ENCODE data around the gene B4GALT3. TPM values are rescaled to one million over a fixed set of nuclear protein-coding genes. Genes with fewer than 3 reads are reported as not detected.
"Not testable (repeated sequence)": the region's sequence is repeated elsewhere in the genome, so short reads cannot be mapped to it uniquely, and the experiment has no call there.

The B4GALT3 gene
- polyA plus RNA-seq, 1 experiment: 39.0 TPM

GRCh38 chr1:161225178-161225533, 47.8 kb upstream of the B4GALT3 start:
- no peak for TF ChIP-seq CTCF (IDR thresholded peaks at IDR 0.05; ENCODE audit: insufficient read depth, low read depth, low read length)
- no peak for DNase-seq (ENCODE audit: low read depth)
- peaks cover 6% of the 10 kb centered on the region for H3K36me3 ChIP-seq (ENCODE audit: control insufficient read depth, insufficient read depth, low read length)
- POLR2A ChIA-PET: interaction anchor here (0.6 kb wide), 4 partner anchors 25 to 126 kb away, joined by 3 to 12 read pairs (median 6); no protein-coding TSS in a partner anchor
- H3K27me3 ChIP-seq (ENCODE audit: control insufficient read depth, insufficient read depth, low read length): no peaks in the 10 kb centered on the region
- no peak overlapping the region for H3K4me3 ChIP-seq (ENCODE audit: low read depth, low read length)
- CTCF ChIA-PET: interaction anchor here (0.7 to 10.0 kb wide), 19 partner anchors 8 to 165 kb away, joined by 3 to 159 read pairs (median 16); partner anchors contain the start of genes ADAMTS4, FCER1G, NDUFS2 and NR1I3

- DNase-seq (ENCODE audit: low read depth); H3K4me3 ChIP-seq (ENCODE audit: low read depth, low read length); H3K36me3 ChIP-seq (ENCODE audit: control insufficient read depth, insufficient read depth, low read length); H3K27me3 ChIP-seq (ENCODE audit: control insufficient read depth, insufficient read depth, low read length); POLR2A ChIA-PET: not testable (repeated sequence)
- CTCF ChIA-PET: interaction anchor here (1.5 to 10.0 kb wide), 9 partner anchors 8 to 165 kb away, joined by 5 to 159 read pairs (median 49); partner anchors contain the start of genes FCER1G, NDUFS2 and NR1I3
These were observed 47.4 kb upstream of the B4GALT3 start for GRCh38 chr1:161224695-161225087.

GRCh38 chr1:161223805-161224694, 46.7 kb upstream of the B4GALT3 start:
- Histone ChIP-seq H3K4me3 (ENCODE audit: low read depth, low read length) (no peak overlapping the region), H3K36me3 (ENCODE audit: control insufficient read depth, insufficient read depth, low read length) (peaks cover 3% of the 10 kb centered on the region), H3K27me3 (ENCODE audit: control insufficient read depth, insufficient read depth, low read length) (no peaks in the 10 kb centered on the region)
- DNase-seq (ENCODE audit: low read depth): no peak
- no peak for TF ChIP-seq CTCF (IDR thresholded peaks at IDR 0.05; ENCODE audit: insufficient read depth, low read depth, low read length)
- ChIA-PET POLR2A (no interaction called here), CTCF (interaction anchor here (1.6 to 10.0 kb wide), 5 partner anchors 17 to 166 kb away, joined by 6 to 159 read pairs (median 49); partner anchors contain the start of gene NDUFS2)

DNA sequence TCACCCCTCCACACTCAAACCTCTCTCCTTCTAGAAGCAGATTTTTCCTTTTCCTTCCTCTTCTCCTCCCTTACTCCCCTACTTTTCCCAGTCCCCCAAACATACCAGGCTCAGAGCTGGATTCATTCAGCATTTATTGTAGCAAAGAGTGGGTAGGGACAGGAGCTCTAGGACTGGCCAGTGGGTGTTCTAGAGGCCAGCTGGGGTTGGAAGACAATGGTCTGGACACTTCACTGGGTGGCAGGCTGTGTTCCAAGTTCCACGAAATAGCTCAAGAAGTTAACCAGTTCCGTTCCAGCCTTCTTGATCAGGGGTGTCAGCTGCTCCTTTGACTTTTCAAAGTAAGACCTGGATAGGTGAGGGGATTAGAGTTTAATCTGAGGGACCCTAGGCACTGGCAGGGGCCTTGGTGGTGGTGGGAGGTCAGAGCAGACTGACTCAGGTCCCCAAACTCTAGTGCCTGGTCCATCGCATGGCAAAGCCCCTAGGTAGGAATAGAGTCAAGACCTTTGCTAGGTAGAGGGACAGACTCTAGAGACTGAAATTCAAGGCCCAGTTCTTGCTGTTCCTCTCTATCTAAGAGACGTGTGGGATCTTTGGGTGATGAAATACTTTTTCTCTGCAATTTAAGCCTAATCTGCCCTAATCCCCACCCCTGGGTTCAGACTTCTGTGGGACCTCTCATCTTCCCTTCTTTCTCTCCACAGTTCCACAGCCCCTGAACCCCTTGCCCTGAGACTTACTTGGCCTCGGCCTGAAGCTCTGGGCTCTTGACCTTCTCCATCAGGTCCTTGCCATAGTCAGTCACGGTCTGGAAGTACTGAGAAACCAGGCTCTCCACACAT, 45.1 kb upstream of the B4GALT3 start:
- POLR2A ChIA-PET: no interaction called here
- CTCF ChIA-PET: interaction anchor here (1.1 to 10.0 kb wide), 5 partner anchors 15 to 159 kb away, joined by 3 to 159 read pairs (median 6); partner anchors contain the start of genes NDUFS2 and PPOX
- H3K36me3 ChIP-seq (ENCODE audit: control insufficient read depth, insufficient read depth, low read length): no peaks in the 10 kb centered on the region
- DNase-seq (ENCODE audit: low read depth): no peak
- no peak overlapping the region for H3K4me3 ChIP-seq (ENCODE audit: low read depth, low read length)
- no peak for TF ChIP-seq CTCF (IDR thresholded peaks at IDR 0.05; ENCODE audit: insufficient read depth, low read depth, low read length)
- H3K27me3 ChIP-seq (ENCODE audit: control insufficient read depth, insufficient read depth, low read length): no peaks in the 10 kb centered on the region

DNA sequence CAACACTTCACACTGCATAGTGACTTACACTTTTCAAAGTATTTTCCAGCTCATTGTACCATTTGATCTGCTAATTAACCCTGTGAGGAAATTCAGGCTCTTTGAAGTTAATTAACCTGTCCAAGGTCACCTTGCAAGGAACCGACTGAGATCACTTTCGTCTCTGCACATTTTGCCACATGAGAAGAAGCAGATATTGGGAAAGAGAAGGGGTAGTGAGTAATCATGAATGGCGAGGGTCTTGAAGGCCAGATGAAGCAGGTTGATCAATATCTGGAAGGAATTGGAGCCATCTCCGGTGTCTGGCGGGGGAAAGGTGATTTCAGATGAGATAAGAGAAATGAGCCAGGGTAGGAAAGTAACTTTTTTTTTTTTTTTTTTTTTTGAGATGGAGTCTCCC, 42.7 kb upstream of the B4GALT3 start:
- no peaks in the 10 kb centered on the region for H3K27me3 ChIP-seq (ENCODE audit: control insufficient read depth, insufficient read depth, low read length)
- DNase-seq (ENCODE audit: low read depth): no peak
- peaks cover 3% of the 10 kb centered on the region for H3K36me3 ChIP-seq (ENCODE audit: control insufficient read depth, insufficient read depth, low read length)
- no peak overlapping the region for H3K4me3 ChIP-seq (ENCODE audit: low read depth, low read length)
- CTCF ChIA-PET: interaction anchor here (0.8 to 2.9 kb wide), 7 partner anchors 9 to 162 kb away, joined by 3 to 20 read pairs (median 3); no protein-coding TSS in a partner anchor
- TF ChIP-seq CTCF (IDR thresholded peaks at IDR 0.05; ENCODE audit: insufficient read depth, low read depth, low read length): no peak
- POLR2A ChIA-PET: no interaction called here

All from BJ (cell line).